A673 (cell line): ENCODE results near the gene STK10. TPM values are rescaled to one million over a fixed set of nuclear protein-coding genes. Genes with fewer than 3 reads are reported as not detected.

Source experiments
- BruUV-seq: library from RNA; stranded (reverse); fragments of 400-500 nt; replicated peaks from 2 replicates; lab custom pipeline; 2021; lab: Mats Ljungman, UMichigan
- CTCF ChIA-PET: fragments of 300-600 bp; sonication (Branson Sonifier 250); formaldehyde crosslinking; loops from one replicate; lab custom pipeline; 2022; ENCODE audit warnings: antibody characterized with exemption; lab: Charles Lee
- POLR2A ChIA-PET: fragments of 300-600 bp; sonication (Branson Sonifier 250); formaldehyde crosslinking; loops from one replicate; lab custom pipeline; 2022; ENCODE audit warnings: antibody characterized with exemption; ENCODE audit not compliant: low non-redundant PET; lab: Charles Lee
- DNase-seq: peaks from one replicate; pipeline ENCODE4 v3.0.0-alpha.2; 2015; ENCODE audit warnings: low spot score
- H3K27ac ChIP-seq: fragments of 200-600 bp; sonication (generic); 2 replicates; pipeline ENCODE4 v1.5.1; 2016; ENCODE audit warnings: mixed run types, low read depth, mild to moderate bottlenecking, mixed read lengths, antibody characterized with exemption, low read length; ENCODE audit not compliant: poor library complexity, severe bottlenecking
- H3K27me3 ChIP-seq: fragments of 200-600 bp; sonication (generic); replicated peaks from 2 replicates; pipeline ENCODE4 v1.6.1; 2017; ENCODE audit warnings: mixed run types, low read depth, mild to moderate bottlenecking, mixed read lengths, antibody characterized with exemption, low read length; ENCODE audit not compliant: insufficient read depth, poor library complexity
- H3K36me3 ChIP-seq: fragments of 200-600 bp; sonication (generic); 2 replicates; pipeline ENCODE4 v1.6.1; 2016; ENCODE audit warnings: mixed run types, mild to moderate bottlenecking, mixed read lengths, antibody characterized with exemption, low read length; ENCODE audit not compliant: insufficient read depth, poor library complexity, severe bottlenecking
- H3K4me1 ChIP-seq: fragments of 200-600 bp; sonication (generic); 2 replicates; pipeline ENCODE4 v1.6.1; 2017; ENCODE audit warnings: mixed run types, mild to moderate bottlenecking, mixed read lengths, antibody characterized with exemption, low read length; ENCODE audit not compliant: insufficient read depth, poor library complexity, severe bottlenecking
- H3K4me3 ChIP-seq: fragments of 200-600 bp; sonication (generic); 2 replicates; pipeline ENCODE4 v1.5.1; 2016; ENCODE audit warnings: low read depth, mixed run types, mild to moderate bottlenecking, mixed read lengths, low read length; ENCODE audit not compliant: poor library complexity, severe bottlenecking
- H3K9me3 ChIP-seq: fragments of 200-600 bp; sonication (generic); 2 replicates; pipeline ENCODE4 v1.6.1; 2016; ENCODE audit warnings: mixed run types, low read depth, mild to moderate bottlenecking, mixed read lengths, antibody characterized with exemption, low read length; ENCODE audit not compliant: poor library complexity, severe bottlenecking
- EZH2 ChIP-seq: fragments of 200-600 bp; sonication (generic); IDR thresholded peaks from 2 replicates; pipeline ENCODE4 v1.6.1; 2017; ENCODE audit warnings: borderline replicate concordance, low read depth, mild to moderate bottlenecking, mixed read lengths, antibody characterized with exemption, low read length; ENCODE audit not compliant: poor library complexity, severe bottlenecking
- intact Hi-C: fragments of 100-400 bp; cut with micrococcal nuclease; formaldehyde crosslinking; loops from one replicate; pipeline ENCODE4 v1.10.0; 2022; ENCODE audit not compliant: unreplicated experiment
- total RNA-seq: library from RNA; stranded (reverse); gene quantifications from 2 replicates; pipeline ENCODE4 v1.2.3, GENCODE V29; 2021
- TF ChIP-seq, protein P1 (sequence below): fragments of 300-800, 200-600 bp; sonication (generic); conservative IDR thresholded peaks from 2 replicates; pipeline ENCODE4 v1.5.1; 2017; ENCODE audit warnings: low read depth, mild to moderate bottlenecking, antibody characterized with exemption, low read length, moderate library complexity, mixed read lengths

The STK10 gene
- total RNA-seq, 1 experiment from 2014 or later = 3.8 TPM

GRCh38 chr5:172180936-172181335 is 7.1 kb downstream of the STK10 start:
- DNase-seq = no peak
- Histone ChIP-seq H3K9me3 (no peaks in the 10 kb centered on the region), H3K4me1 (no peaks in the 10 kb centered on the region), H3K27ac (no peak overlapping the region), H3K4me3 (no peak overlapping the region), H3K36me3 (no peaks in the 10 kb centered on the region), H3K27me3 (no peaks in the 10 kb centered on the region)
- intact Hi-C loops = no loop called here
- BruUV-seq = no TSS peak
- ChIA-PET CTCF (no interaction called here), POLR2A (no interaction called here)
- TF ChIP-seq, protein P1, sequence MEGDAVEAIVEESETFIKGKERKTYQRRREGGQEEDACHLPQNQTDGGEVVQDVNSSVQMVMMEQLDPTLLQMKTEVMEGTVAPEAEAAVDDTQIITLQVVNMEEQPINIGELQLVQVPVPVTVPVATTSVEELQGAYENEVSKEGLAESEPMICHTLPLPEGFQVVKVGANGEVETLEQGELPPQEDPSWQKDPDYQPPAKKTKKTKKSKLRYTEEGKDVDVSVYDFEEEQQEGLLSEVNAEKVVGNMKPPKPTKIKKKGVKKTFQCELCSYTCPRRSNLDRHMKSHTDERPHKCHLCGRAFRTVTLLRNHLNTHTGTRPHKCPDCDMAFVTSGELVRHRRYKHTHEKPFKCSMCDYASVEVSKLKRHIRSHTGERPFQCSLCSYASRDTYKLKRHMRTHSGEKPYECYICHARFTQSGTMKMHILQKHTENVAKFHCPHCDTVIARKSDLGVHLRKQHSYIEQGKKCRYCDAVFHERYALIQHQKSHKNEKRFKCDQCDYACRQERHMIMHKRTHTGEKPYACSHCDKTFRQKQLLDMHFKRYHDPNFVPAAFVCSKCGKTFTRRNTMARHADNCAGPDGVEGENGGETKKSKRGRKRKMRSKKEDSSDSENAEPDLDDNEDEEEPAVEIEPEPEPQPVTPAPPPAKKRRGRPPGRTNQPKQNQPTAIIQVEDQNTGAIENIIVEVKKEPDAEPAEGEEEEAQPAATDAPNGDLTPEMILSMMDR = no peak
- TF ChIP-seq EZH2 = no peak

- Histone ChIP-seq H3K27ac (no peak overlapping the region), H3K36me3 (no peaks in the 10 kb centered on the region), H3K4me1 (no peaks in the 10 kb centered on the region), H3K9me3 (no peaks in the 10 kb centered on the region), H3K4me3 (no peak overlapping the region), H3K27me3 (no peaks in the 10 kb centered on the region)
- BruUV-seq = no TSS peak
- intact Hi-C loops = no loop called here
- no peak for DNase-seq
- CTCF ChIA-PET = no interaction called here
- no peak for TF ChIP-seq EZH2
- TF ChIP-seq, protein P1 = no peak
- POLR2A ChIA-PET = no interaction called here
Observed at GRCh38 chr5:172178991-172179989, 8.7 kb downstream of the STK10 start.

GRCh38 chr5:172178301-172178987 is 9.6 kb downstream of the STK10 start:
- CTCF ChIA-PET = no interaction called here
- H3K4me1 ChIP-seq = no peaks in the 10 kb centered on the region
- no peak overlapping the region for H3K4me3 ChIP-seq
- no peaks in the 10 kb centered on the region for H3K36me3 ChIP-seq
- no peaks in the 10 kb centered on the region for H3K27me3 ChIP-seq
- H3K27ac ChIP-seq = no peak overlapping the region
- intact Hi-C loops = no loop called here
- POLR2A ChIA-PET = no interaction called here
- TF ChIP-seq, protein P1 = no peak
- no peak for TF ChIP-seq EZH2
- H3K9me3 ChIP-seq = no peaks in the 10 kb centered on the region
- no peak for DNase-seq
- BruUV-seq = no TSS peak
